GM19397 (cell line): Measurements from ENCODE around the gene KRI1.
"Not testable (repeated sequence)": the region's sequence is repeated elsewhere in the genome, so short reads cannot be mapped to it uniquely, and the experiment has no call there.

Source experiments
- ATAC-seq: cut with Tn5 transposase; IDR thresholded peaks from one replicate; pipeline ENCODE4 v1.9.1; 2021; ENCODE audit warnings: mild to moderate bottlenecking, moderate library complexity; ENCODE audit not compliant: unreplicated experiment

KRI1 gene

DNA sequence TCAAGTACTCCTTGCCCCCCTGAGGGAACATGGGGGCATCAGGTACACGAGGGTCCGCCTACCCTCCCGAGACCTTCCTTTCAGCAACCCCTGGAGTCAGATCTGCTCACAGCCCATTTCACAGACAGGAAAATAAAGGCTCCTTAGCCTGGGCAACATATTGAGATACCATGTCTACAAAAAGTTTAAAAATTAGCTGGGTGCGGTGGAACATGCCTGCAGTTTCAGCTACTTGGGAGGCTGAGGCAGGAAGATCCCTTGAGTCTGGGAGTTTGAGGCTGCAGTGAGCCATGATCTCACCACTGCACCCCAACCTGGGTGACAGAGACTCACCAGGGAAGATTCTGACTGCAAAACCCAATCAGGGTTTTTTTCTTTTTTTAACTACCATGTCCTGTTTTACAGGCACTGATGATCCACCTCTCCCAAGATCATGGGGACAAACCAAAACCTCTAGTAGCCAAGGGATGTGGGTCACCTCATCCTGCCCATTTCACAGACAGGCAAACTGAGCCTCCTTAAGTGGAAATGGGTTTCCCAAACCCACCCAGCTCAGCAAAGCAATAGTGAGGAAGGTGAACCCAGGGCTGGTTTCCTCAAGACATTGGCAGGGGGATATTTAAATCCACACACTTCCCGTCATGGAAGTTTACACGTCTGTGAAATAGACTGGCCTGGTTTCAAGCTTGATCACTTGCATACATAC is 9.4 kb upstream of the KRI1 start:
- no peak for ATAC-seq

DNA sequence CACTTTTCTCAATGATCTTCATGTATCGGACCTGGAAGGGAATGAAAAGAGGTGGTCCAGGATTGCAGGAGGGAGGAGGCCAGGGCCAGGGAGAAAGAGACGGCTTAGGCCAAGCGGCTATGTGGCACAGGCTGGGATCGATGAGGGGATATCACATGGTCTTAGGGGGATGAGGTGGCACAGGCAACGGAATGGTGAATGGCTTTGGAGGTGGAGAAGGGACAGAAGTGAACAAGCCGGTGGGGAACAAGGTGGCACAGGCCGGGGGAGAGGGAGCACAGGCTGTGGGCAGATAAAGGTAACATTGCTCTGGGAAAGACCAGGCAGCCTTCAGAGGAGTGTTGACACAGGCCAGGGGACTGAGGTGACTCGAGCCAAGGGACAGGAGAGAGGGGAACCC is 8.7 kb upstream of the KRI1 start:
- no peak for ATAC-seq

DNA sequence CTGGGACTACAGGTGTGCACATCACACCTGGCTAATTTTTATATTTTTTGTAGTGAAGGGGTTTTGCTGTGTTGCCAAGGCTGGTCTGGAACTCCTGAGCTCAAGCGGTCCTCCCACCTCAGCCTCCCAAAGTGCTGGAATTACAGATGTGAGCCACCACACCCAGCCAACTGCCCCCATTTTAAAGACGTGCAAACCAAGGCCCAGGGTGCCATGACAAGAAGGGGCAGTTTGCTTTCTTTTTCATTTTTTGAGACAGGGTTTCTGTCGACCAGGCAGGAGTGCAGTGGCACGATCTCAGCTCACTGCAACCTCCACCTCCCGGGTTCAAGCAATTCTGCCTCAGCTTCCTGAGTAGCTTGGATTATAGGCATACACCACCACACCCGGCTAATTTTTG is 8.0 kb upstream of the KRI1 start:
- not testable (repeated sequence) for ATAC-seq

DNA sequence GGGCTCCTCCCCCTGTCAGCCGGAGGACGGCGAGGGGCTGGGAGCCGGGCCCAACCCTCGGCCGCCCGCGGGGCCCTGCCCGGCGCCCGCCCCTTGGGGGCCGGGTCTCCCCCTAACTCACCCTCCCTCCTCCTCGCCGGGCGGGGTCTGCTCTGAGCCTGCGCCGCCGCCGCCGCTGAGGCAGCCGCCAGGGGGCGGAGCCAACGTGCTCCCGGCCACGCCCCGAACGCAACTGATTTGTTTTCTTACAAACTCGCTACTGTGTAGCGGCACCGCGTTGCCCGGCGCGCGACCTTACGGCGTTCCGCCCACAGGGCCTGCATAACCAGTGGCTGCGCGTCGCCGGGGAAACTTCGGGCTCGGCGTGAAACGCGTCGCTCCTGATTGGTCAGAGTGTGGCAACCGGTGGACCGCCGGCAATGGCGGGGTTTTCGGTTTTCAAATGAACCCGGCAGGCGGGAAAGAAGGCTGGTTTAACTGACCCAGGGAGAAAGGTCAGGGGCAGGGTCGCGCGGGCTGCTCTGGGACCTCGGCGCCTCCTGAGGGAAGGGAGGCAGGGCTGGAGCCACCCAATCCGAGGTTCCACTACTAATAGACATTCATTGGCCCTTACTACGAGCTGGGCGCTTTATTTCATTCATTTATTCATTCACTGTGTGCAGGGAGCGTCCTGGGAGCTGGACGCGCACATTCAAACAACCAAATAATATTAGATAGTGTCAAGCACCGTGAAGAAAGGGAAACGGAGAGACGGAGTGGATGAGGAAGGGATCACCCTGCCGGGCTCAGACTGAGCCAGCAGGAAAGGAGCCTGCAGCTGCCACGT is 3.2 kb upstream of the KRI1 start, which contains the start of gene CDKN2D:
TSS of gene CDKN2D (minus strand) at position 154 of the 826 bp plus-strand sequence. CDS start 326 bp downstream, outside the sequence.
- peak; percentile 66 for ATAC-seq

DNA sequence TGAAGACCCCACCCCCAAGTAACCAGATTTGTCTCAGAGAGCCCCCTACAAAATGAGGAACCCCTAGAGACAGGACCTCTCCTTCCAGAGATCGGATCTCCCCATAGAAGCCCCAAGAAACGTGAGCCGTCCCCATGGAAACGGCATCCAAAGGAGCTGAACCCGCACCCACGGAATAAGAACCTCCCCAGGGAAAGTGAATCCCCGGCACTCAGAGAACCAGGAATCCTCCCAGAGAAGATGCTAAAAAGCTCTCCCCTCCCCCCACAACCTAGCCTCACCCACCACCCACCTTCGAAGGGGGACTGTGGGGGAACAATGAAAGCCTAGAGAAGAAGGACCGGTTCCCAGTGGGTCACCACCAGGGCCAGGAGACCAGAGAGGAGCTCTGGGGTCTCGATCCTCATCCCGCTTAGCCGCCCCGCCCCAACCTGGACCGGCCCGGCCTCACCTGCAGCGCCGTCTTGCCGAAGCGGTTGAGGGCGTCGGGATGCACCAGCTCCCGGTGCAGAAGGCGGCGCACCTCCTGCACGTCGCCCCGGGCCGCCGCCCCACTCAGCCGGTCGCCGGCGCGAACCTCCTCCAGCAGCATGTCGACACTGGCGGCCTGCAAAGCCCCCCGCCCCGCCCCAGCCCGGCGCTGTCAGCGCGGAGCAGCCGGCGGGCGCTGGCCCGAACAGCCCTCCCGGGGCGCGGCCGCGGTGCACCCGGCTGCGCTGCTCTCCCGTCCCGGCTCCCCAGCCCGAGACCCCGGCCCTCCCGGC is 2.4 kb upstream of the KRI1 start:
- ATAC-seq = peak; percentile 1

DNA sequence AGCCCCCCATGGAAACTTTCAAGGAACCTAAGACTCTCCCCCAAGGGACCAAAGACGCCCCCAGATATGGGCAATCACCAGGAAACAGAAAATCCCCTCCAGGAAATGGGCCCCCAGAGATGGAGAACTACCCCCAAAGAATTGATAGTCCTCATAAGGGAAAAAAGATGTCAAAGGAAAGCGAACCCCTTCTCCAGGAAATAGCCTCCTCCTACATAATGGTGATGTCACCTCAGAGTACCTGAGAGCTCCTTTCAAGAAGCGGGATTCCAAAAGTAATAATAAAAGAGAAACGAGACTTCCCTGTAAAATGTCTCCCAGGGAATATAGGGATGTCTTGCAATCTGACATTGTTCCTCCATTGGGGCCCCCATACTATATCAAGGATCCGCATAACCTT is 1.8 kb upstream of the KRI1 start:
- ATAC-seq = no peak

DNA sequence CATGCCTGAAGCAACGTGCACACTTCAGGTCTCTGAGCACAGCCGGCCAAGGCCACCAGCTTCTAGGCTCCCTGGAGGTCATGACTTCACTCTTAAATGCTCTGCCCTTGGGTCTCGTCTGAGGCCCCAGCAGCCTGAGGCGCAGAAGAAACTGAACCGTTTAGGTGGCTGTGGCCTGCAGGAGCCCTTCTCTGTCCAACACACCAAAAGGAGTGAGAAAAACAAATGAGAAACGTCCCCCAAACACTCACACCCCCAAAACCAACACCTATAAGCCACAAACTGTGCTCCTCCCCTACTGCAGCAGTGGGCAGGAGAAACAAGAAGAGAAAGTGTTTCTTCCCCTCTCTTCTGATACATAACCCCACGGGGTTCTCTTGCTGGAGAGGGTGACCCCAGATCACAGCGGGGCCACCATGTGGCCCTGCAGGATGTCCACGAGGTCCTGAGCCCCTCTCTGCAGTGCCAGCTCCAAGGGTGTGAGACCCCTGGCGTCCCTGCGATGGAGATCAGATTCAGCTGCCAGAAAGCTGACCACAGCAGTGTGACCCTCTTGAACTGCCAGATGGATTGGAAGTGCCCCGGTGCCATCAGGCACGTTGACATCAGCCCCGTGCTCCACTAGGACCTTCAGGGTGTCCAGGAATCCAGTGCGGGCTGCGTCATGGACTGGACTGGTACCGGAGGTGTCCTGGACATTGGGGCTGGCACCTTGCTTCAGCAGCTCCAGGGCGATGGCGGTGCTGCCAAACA is 1.0 kb upstream of the KRI1 start:
- no peak for ATAC-seq

DNA sequence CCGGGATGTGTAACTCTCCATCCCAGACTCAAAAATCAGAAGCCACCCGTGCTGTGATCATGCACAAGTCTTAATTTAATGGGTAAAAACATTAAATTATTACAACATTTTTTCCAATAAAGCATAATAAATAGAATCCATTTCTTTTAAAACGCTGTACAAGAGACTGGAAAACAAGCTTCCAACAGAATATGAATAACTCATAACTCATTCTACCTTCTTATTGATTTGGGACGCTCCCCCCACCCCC is 523 bp upstream of the KRI1 start:
- ATAC-seq = no peak

DNA sequence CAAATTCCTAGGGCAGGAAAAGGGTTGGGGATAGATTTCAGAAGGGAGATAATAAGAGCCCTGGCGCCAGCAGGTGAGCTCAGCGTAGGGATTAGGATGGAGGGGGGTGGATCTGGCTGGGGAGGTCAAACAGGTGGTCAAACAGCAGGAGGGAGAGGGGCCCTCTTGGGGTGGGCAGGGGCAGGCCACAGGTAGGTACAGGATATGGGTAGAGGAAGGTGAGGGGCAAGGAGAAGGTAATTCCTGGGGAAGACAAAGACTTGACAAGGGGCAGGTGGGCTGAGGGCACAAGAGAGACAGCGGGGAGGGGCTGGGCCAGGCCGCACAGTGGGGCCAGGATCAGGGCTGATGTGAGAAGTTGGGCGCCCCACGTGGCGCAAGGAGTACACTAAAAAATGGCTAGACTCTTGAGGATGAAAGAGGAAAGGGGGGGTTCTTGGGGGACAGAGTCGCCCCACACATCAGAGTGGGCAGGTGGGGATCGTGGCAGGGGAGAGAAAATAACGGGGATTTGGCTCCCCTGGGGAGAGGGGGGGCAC is 713 bp downstream of the KRI1 start:
- ATAC-seq = no peak

DNA sequence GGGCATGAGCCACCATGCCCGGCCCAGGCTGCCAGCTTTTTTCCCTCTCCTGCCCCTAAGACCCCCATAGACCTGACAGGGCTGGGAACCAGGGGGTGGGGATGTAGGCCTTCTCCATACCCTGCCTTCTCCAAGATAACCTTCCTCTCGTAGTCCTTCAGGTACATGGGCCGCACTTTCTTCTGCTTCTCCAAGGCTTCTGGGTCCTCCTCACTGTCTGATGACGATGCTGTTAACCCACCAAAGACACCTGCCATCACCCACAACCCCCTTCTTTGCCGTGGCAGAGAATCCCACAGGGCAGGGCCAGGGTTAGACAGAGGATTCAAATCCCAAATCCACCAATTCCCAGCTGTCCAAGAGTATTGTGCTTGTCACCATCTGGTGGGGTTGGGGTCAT is 3.2 kb downstream of the KRI1 start:
- no peak for ATAC-seq

DNA sequence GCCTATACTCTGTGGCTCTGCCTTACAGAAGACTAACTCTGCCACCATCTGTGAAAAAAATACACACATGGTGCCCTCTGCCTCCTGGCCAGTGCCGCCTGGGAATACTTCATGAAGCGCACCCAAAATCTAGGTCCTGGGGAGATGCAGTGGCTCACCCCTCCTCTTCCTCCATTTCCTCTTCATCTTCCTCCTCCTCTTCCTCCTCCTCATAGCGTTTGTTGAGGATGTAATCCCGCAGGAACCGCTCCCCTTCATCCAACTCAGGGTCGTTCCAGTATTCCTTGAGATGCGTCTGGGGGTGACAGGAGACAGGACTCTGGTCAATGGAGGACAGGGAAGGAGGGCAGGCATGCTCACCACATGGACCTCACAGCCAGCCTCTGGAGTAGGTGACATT is 5.7 kb downstream of the KRI1 start:
- no peak for ATAC-seq

DNA sequence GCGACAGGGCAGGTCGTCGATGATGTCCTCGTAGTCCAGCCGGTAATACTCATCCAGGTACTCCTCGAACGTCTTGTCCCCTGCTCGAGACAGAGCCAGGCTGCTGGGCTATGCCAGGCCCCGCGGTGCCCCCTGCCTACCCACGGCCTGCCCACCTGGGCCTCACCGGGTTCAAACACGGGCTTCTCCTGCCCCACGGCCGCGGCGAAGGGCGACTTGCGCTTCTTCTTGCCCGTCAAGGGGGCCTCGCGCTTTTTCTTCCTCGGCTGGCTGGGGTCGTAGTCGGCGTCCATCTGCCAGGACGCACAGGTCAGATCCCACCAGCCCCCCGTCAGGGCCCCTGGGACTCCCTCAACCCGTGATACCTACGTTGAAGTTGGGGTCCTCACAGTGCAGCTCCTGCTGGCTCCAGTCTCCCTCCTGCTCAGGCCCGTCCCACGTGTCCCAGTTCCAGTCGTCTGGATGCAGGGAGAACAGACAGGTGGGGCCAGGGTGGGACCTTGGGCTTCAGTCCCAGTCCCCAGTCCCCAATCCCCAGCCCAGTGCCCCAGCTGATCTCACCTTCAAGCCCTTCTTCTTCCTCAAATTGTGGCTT is 8.1 kb downstream of the KRI1 start:
- ATAC-seq = no peak

DNA sequence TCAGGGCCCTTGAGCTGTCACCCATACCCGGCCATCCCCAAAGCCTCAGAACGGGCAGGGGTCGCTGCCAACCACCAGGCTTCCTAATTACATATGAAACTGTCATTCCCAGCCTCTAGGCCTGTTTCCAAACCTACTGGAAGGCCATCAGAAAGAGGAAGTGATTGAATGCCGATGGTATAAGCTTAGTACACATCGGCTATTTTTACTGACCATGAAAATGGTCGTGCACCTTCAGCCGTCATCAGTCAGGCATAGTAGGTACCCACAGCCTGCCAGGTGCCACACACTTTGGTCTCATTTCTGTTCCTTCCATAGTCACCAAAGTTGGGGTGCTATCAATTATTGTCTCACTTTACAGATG is 10.2 kb downstream of the KRI1 start:
- no peak for ATAC-seq

DNA sequence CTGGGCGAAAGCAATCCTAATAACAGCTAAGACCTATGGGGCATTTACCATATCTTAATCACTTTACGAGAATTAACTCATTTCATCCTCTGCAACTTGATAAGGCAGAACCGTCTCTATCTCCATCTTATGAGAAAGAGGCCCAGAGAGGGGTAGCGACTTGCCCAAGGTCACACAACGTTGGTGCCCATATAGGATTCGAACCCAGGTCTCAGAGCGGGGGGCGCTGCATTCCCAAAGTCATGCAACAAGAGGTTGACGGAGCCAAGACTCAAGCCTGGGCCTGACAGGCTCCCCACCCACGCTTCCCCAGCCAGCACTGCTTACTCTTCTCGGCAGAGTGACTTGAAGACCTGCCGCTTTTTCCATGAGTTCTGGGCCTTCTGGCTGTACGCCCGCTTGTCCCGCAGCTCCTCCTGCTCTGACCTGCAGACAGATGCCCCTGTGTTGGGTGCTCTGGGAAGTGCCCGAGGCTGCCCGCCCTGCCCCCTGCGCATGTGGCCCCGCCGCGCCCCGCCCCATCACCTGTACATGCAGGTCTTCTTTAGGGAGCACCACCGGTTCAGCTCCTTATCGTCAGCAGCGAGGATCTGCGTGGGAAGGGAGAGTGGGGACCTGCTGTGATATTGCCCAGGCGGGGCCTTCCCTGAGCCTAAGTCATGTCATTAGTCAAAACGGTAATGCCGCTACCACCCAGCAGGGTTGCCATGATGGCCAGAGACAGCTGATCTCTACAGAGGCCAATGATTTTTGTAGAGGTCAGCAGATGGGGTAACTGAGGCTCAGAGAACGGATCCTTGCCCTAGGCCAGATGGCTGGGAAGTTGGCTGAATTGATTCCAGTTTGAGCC is 10.8 kb downstream of the KRI1 start:
- ATAC-seq = no peak

DNA sequence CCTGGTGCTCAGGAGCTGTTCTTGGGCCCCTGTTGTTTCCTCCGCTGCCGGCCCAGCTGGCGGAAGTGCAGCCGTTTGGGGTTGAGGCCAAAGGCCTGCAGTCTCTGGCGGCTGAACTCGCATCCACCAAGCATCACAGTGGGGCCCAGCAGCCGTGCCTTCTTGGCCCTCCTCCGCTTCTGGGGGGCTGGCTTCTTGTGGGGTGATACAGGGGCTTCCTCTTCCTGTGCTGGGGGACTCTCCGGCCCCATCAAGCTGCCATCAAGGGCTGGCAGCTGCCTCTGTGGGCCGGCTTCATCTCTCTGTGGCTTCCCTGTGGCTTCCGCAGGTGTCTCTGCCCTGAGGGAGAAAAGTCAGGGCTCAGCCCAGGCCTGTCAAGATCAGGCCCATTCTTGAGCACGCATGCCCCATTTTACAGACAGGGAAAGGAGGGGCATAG is 11.8 kb downstream of the KRI1 start:
- peak; percentile 61 for ATAC-seq

DNA sequence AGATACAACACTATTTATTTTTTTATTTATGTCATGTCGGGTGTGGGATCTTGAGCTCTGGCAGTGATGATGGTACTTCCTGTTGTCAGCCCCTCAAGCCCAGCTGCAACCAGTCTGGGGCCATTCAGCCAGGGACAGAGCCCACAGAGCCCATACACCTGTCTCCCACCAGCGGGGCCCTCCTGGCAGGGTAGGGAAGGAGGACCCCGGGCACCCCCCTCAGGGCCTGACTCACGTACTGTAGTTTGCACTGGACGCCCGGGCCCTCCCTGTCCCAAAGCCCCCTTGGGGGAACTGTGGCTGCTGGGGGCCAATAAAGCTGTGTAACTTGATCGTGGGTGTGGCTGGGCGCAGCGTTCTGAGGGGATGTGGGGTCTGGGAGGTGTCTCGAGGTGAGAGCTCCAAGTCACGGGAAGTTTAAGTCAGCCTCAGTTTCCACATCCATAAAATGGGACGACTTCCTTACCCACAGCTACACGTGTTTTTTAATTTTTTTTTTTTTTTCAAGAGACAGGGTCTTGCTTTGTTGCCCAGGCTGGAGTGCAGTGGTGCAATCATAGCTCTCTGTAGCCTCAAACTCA is 12.6 kb downstream of the KRI1 start:
- ATAC-seq = no peak

DNA sequence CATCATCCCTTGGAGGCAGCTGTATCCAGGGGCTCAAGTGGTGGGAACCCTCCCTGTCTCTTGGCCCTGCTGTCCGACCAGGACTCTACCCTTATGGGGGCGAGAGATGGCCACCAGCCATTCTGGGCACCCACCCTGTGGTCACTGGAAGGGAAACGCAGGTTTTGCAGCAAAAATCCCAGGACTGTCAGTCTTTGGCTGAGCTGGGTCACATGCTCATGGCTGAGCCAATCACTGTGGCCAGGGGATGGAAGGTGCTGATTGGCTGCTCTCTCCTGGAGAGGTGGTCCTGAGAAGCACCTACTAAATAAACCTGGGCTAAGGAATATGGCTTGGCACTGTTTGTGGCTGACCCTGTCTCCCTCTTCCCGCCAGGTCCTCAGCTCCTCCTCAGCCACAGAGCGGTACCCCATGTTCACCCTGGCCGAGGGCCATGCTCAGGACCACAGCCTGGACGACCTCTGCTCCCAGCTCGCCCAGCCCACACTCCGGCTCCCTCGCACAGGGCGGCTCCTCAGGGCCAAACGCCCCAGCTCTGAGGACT is 13.2 kb downstream of the KRI1 start:
- ATAC-seq = no peak

DNA sequence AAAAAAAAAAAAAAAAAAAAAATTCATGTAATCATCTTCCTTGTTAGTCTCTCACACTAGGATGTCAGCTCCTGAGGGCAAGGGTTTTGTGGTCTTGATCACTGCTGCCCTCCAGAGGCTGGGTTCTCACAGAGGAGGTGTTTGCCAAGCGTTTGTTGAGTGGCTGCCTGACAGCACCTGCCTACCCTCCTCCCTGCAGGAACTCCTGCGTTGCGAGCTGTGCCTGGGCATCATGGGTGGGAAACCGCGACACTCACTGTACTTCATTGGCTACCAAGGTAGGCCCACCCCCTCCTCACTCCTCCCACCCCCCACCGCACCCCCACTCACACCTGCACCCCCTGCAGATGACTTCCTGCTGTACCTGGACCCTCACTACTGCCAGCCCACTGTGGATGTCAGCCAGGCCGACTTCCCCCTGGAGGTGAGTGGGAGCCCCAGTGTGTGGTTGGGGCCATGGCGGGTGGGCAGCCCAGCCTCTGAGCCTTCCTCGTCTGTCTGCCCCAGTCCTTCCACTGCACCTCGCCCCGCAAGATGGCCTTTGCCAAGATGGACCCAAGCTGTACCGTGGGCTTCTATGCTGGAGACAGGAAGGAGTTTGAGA is 14.0 kb downstream of the KRI1 start:
- no peak for ATAC-seq

DNA sequence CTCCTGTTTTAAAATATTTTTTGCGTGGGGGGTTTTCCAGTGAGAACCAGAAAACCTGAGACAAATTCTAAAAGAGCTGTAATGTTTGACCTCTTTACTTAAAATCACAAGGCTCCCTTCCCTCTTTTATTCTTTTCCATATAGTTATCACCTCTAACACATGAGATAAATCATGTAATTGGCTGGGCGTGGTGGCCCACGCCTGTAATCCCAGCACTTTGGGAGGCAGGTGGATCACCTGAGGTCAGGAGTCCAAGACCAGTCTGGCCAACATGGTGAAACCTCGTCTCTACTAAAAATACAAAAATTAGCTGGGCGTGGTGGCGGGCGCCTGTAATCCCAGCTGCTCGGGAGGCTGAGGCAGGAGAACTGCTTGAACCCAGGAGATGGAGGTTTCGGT is 14.8 kb downstream of the KRI1 start:
- ATAC-seq = not testable (repeated sequence)
